MCF 10A (cell line): ENCODE data around the gene PHLDB2. TPM values are rescaled to one million over a fixed set of nuclear protein-coding genes. Genes with fewer than 3 reads are reported as not detected.

ENCODE experiments used
- BruUV-seq: library from RNA; stranded (reverse); fragments of 400-500 nt; replicated peaks from 2 replicates; lab custom pipeline; 2021; lab: Mats Ljungman, UMichigan
- CTCF ChIA-PET: fragments of 300-600 bp; sonication (Branson Sonifier 250); formaldehyde crosslinking; extraction: SDS; loops from one replicate; lab custom pipeline; 2021; ENCODE audit warnings: antibody characterized with exemption, inconsistent platforms; lab: Yijun Ruan, JAX
- POLR2A ChIA-PET: fragments of 300-600, 350-650 bp; sonication (Branson Sonifier 250); formaldehyde crosslinking; extraction: SDS; loops from one replicate; lab custom pipeline; 2020; ENCODE audit warnings: antibody characterized with exemption, inconsistent platforms; lab: Yijun Ruan, JAX
- DNase-seq: peaks from one replicate; pipeline ENCODE4 v3.0.0-alpha.2; 2018; ENCODE audit not compliant: unreplicated experiment
- H3K27ac Mint-ChIP-seq: one replicate; pipeline ENCODE4 v1.8.0; 2022; ENCODE audit warnings: mild to moderate bottlenecking, low read depth, mixed read lengths; ENCODE audit not compliant: unreplicated experiment
- H3K27me3 Mint-ChIP-seq: one replicate; pipeline ENCODE4 v1.8.0; 2022; ENCODE audit warnings: mixed read lengths; ENCODE audit not compliant: insufficient read depth, unreplicated experiment
- H3K36me3 Mint-ChIP-seq: one replicate; pipeline ENCODE4 v1.8.0; 2022; ENCODE audit warnings: mild to moderate bottlenecking, moderate library complexity, mixed read lengths; ENCODE audit not compliant: insufficient read depth, unreplicated experiment
- H3K4me1 Mint-ChIP-seq: one replicate; pipeline ENCODE4 v1.8.0; 2022; ENCODE audit warnings: mixed read lengths; ENCODE audit not compliant: insufficient read depth, unreplicated experiment
- H3K4me3 Mint-ChIP-seq: one replicate; pipeline ENCODE4 v1.8.0; 2022; ENCODE audit warnings: mild to moderate bottlenecking, moderate library complexity, mixed read lengths; ENCODE audit not compliant: unreplicated experiment
- H3K9me3 Mint-ChIP-seq: one replicate; pipeline ENCODE4 v1.8.0; 2022; ENCODE audit warnings: mixed read lengths; ENCODE audit not compliant: unreplicated experiment
- intact Hi-C: fragments of 100-400 bp; cut with micrococcal nuclease; formaldehyde crosslinking; loops from 2 replicates; pipeline ENCODE4 v1.14.1; 2022
- total RNA-seq: library from RNA; stranded (reverse); gene quantifications from 2 replicates; pipeline ENCODE4 v1.2.3, GENCODE V29; 2022
- TF ChIP-seq, protein P1 (sequence below): fragments of 200-600 bp; IDR thresholded peaks from one replicate; pipeline ENCODE4 v1.8.0; 2022; ENCODE audit warnings: antibody characterized with exemption, mild to moderate bottlenecking; ENCODE audit not compliant: unreplicated experiment

Gene PHLDB2
- total RNA-seq, 1 experiment from 2014 or later: 109 TPM

DNA sequence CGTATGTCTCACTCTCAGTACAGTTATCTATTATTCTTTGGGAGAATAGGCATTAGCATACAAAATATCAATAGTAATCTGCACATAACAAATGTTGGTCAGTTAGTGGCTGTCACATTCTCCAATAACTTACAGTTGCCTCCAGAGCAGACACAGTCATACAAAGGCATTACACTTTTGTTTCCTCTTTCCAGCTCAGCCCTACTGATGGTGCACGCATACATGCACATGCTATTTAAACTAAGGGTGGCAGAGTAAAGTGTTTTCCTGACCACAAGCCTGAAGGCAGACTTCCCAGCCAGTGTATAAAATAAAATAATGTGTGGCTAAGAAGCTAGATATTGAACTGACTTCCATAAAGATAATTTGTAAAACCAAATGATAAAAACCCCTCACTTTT, 47.6 kb downstream of the PHLDB2 start:
- CTCF ChIA-PET: interaction anchor here (0.7 to 3.5 kb wide), 5 partner anchors 10 to 189 kb away, joined by 3 to 14 read pairs (median 3); no protein-coding TSS in a partner anchor
- no TSS peak for BruUV-seq
- Mint-ChIP-seq H3K9me3 (no peaks in the 10 kb centered on the region), H3K27me3 (no peaks in the 10 kb centered on the region), H3K4me1 (peaks cover 41% of the 10 kb centered on the region), H3K4me3 (no peak overlapping the region), H3K27ac (no peak overlapping the region), H3K36me3 (peaks cover 80% of the 10 kb centered on the region)
- intact Hi-C loops: no loop called here
- DNase-seq: no peak
- TF ChIP-seq, protein P1, sequence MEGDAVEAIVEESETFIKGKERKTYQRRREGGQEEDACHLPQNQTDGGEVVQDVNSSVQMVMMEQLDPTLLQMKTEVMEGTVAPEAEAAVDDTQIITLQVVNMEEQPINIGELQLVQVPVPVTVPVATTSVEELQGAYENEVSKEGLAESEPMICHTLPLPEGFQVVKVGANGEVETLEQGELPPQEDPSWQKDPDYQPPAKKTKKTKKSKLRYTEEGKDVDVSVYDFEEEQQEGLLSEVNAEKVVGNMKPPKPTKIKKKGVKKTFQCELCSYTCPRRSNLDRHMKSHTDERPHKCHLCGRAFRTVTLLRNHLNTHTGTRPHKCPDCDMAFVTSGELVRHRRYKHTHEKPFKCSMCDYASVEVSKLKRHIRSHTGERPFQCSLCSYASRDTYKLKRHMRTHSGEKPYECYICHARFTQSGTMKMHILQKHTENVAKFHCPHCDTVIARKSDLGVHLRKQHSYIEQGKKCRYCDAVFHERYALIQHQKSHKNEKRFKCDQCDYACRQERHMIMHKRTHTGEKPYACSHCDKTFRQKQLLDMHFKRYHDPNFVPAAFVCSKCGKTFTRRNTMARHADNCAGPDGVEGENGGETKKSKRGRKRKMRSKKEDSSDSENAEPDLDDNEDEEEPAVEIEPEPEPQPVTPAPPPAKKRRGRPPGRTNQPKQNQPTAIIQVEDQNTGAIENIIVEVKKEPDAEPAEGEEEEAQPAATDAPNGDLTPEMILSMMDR: no peak
- POLR2A ChIA-PET: interaction anchor here (1.2 to 6.2 kb wide), 3 partner anchors 9 to 47 kb away, joined by 5 to 43 read pairs (median 6); partner anchors contain the start of gene PHLDB2

- no TSS peak for BruUV-seq
- DNase-seq: no peak
- peaks cover 82% of the 10 kb centered on the region for H3K36me3 Mint-ChIP-seq
- H3K9me3 Mint-ChIP-seq: no peaks in the 10 kb centered on the region
- H3K4me1 Mint-ChIP-seq: peaks cover 46% of the 10 kb centered on the region
- H3K27me3 Mint-ChIP-seq: no peaks in the 10 kb centered on the region
- H3K27ac Mint-ChIP-seq: no peak overlapping the region
- POLR2A ChIA-PET: interaction anchor here (1.2 to 6.2 kb wide), 3 partner anchors 10 to 47 kb away, joined by 5 to 43 read pairs (median 6); partner anchors contain the start of gene PHLDB2
- CTCF ChIA-PET: interaction anchor here (0.8 to 1.5 kb wide), 5 partner anchors 10 to 190 kb away, joined by 3 to 6 read pairs (median 3); no protein-coding TSS in a partner anchor
- H3K4me3 Mint-ChIP-seq: no peak overlapping the region
- TF ChIP-seq, protein P1: no peak
- intact Hi-C loops: no loop called here
Observed at GRCh38 chr3:111907151-111907550, 48.1 kb downstream of the PHLDB2 start.

GRCh38 chr3:111910806-111911205, 51.7 kb downstream of the PHLDB2 start:
- peak overlapping the region; percentile 68 for H3K27ac Mint-ChIP-seq
- peaks cover 29% of the 10 kb centered on the region for H3K4me1 Mint-ChIP-seq
- peaks cover 88% of the 10 kb centered on the region for H3K36me3 Mint-ChIP-seq
- no peaks in the 10 kb centered on the region for H3K27me3 Mint-ChIP-seq
- H3K9me3 Mint-ChIP-seq: no peaks in the 10 kb centered on the region
- ChIA-PET POLR2A (interaction anchor here (0.6 to 0.7 kb wide), 2 partner anchors 13 to 129 kb away, joined by 3 to 4 read pairs; no protein-coding TSS in a partner anchor), CTCF (interaction anchor here (0.6 to 1.1 kb wide), 2 partner anchors 44 to 195 kb away, joined by 3 to 7 read pairs; no protein-coding TSS in a partner anchor)
- intact Hi-C loops: no loop called here
- H3K4me3 Mint-ChIP-seq: no peak overlapping the region
- TF ChIP-seq, protein P1: no peak
- peak; percentile 27 for DNase-seq
- BruUV-seq: no TSS peak

GRCh38 chr3:111911446-111911845, 52.4 kb downstream of the PHLDB2 start:
- H3K4me3 Mint-ChIP-seq: no peak overlapping the region
- no peaks in the 10 kb centered on the region for H3K27me3 Mint-ChIP-seq
- DNase-seq: no peak
- POLR2A ChIA-PET: interaction anchor here (0.6 to 1.3 kb wide), 4 partner anchors 12 to 51 kb away, joined by 3 to 4 read pairs (median 3); no protein-coding TSS in a partner anchor
- H3K4me1 Mint-ChIP-seq: peaks cover 26% of the 10 kb centered on the region
- no TSS peak for BruUV-seq
- H3K36me3 Mint-ChIP-seq: peaks cover 88% of the 10 kb centered on the region
- H3K9me3 Mint-ChIP-seq: no peaks in the 10 kb centered on the region
- intact Hi-C loops: no loop called here
- TF ChIP-seq, protein P1: no peak
- CTCF ChIA-PET: interaction anchor here (0.6 to 1.2 kb wide), 4 partner anchors 44 to 196 kb away, joined by 3 to 7 read pairs (median 3); no protein-coding TSS in a partner anchor
- H3K27ac Mint-ChIP-seq: no peak overlapping the region
